ENCODE results near the gene C3orf70.

- TF ChIP-seq CTCF (IDR thresholded peaks at IDR 0.05) (no peak), POLR2A (IDR thresholded peaks at IDR 0.05) (no peak)
These were observed 121.9 kb downstream of the C3orf70 start for GRCh38 chr3:185030951-185031350.

Data from right lobe of liver (tissue), 4 donors.